Hepatocyte (in vitro differentiated cells): ENCODE measurements around the gene SLC4A8. TPM values are rescaled to one million over a fixed set of nuclear protein-coding genes. Genes with fewer than 3 reads are reported as not detected.

Experiments
- DNase-seq: peaks from one replicate; pipeline ENCODE4 v3.0.0-alpha.2; 2016; ENCODE audit warnings: low spot score
- H2AFZ ChIP-seq: fragments of 200-600 bp; sonication (generic); 2 replicates; pipeline ENCODE4 v1.6.0; 2016; ENCODE audit warnings: antibody characterized with exemption, mild to moderate bottlenecking
- H3K27ac ChIP-seq: fragments of 200-600 bp; sonication (generic); 2 replicates; pipeline ENCODE4 v1.5.1; 2016; ENCODE audit warnings: mild to moderate bottlenecking
- H3K27me3 ChIP-seq: fragments of 200-600 bp; sonication (generic); 2 replicates; pipeline ENCODE4 v1.6.1; 2016
- H3K36me3 ChIP-seq: fragments of 200-600 bp; sonication (generic); replicated peaks from 2 replicates; pipeline ENCODE4 v1.5.1; 2016; ENCODE audit warnings: low read depth; ENCODE audit not compliant: insufficient read depth
- H3K4me1 ChIP-seq: fragments of 200-600 bp; sonication (generic); 2 replicates; pipeline ENCODE4 v1.5.1; 2016; ENCODE audit warnings: mild to moderate bottlenecking, moderate library complexity; ENCODE audit not compliant: insufficient read depth
- H3K4me2 ChIP-seq: fragments of 200-600 bp; sonication (generic); 2 replicates; pipeline ENCODE4 v1.6.0; 2016
- H3K4me3 ChIP-seq: fragments of 200-600 bp; sonication (generic); 2 replicates; pipeline ENCODE4 v1.5.1; 2016; ENCODE audit warnings: mild to moderate bottlenecking
- H3K79me2 ChIP-seq: fragments of 200-600 bp; sonication (generic); 2 replicates; pipeline ENCODE4 v1.6.0; 2017; ENCODE audit warnings: mild to moderate bottlenecking
- H3K9me2 ChIP-seq: fragments of 200-600 bp; sonication (generic); replicated peaks from 2 replicates; pipeline ENCODE4 v1.6.0; 2017; ENCODE audit warnings: mild to moderate bottlenecking; ENCODE audit not compliant: insufficient read depth
- H3K9me3 ChIP-seq: fragments of 200-600 bp; sonication (generic); 2 replicates; pipeline ENCODE4 v1.5.1; 2016; ENCODE audit warnings: low read depth, mild to moderate bottlenecking
- H4K20me1 ChIP-seq: fragments of 200-600 bp; sonication (generic); 2 replicates; pipeline ENCODE4 v1.6.0; 2016; ENCODE audit warnings: mild to moderate bottlenecking; ENCODE audit not compliant: insufficient read depth, poor library complexity, severe bottlenecking
- EZH2 ChIP-seq: fragments of 200-600 bp; sonication (generic); IDR thresholded peaks from 2 replicates; pipeline ENCODE4 v1.6.1; 2016; ENCODE audit warnings: antibody characterized with exemption, mild to moderate bottlenecking, borderline replicate concordance
- EZH2phosphoT487 ChIP-seq: fragments of 200-600 bp; sonication (generic); IDR thresholded peaks from one replicate; pipeline ENCODE4 v1.6.1; 2018; ENCODE audit warnings: antibody characterized with exemption, mild to moderate bottlenecking, low read depth, moderate library complexity; ENCODE audit not compliant: unreplicated experiment, severe bottlenecking
- WGBS: methylation state at CpG from one replicate; pipeline ENCODE4 v1.1.6; 2016; ENCODE audit warnings: low lambda C conversion rate; ENCODE audit errors: missing lambda C conversion rate; 5-methylcytosine and 5-hydroxymethylcytosine counted together
- polyA plus RNA-seq: library from polyadenylated mRNA; unstranded; fragments of >200 nt; fragmentation: Nextera tagmentation; extraction: Ambion mirVana; gene quantifications from 2 replicates; pipeline ENCODE4 v1.2.1, GENCODE V29; 2016
- total RNA-seq: library from RNA; depleted of rRNA; stranded (reverse); fragments of >200 nt; gene quantifications from 2 replicates; pipeline ENCODE4 v1.2.3, GENCODE V29; 2014
- TF ChIP-seq, protein P1 (sequence below): fragments of 200-600 bp; sonication (generic); IDR thresholded peaks from 2 replicates; pipeline ENCODE4 v1.5.1; 2016; ENCODE audit warnings: antibody characterized with exemption, mild to moderate bottlenecking; ENCODE audit not compliant: poor library complexity

Gene SLC4A8
- total and polyA plus RNA-seq, 2 experiments from 2014 or later: 14.9 to 18.0 TPM

DNA sequence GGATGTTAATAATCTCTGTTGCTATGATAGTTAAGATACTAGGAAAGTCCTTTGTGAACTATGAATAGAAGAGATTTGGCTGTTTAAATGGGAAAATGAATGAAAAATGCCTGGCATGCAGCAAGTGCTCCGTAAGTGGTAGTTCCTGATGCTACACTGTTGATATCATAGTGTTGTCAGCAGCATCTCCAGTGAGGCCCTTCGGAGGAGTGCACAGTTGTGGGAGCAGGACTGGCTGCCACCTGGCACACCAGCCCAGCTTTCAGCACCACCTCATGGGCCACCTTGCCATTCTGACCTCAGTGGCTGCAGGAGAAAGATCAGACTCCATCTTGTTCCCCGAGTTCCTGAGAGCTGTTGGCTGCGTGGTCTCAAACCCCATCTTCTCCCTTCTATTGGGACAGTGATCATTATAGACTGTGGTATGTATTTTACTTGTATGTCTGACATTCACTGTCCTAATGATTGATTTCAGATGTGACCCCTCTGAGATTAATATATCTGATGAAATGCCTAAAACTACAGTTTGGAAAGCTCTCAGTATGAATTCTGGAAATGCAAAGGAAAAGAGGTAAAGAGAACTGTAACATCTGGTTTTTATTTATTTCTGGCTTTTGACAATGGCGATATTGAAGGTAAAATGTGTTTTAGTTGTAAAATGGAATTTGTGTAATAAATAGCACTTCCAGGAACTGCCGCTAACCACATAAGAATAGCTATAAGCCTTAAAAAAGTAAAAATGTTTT, 80.9 kb downstream of the SLC4A8 start:
- H3K9me3 ChIP-seq: no peaks in the 10 kb centered on the region
- no peaks in the 10 kb centered on the region for H3K79me2 ChIP-seq
- DNase-seq: no peak
- TF ChIP-seq EZH2phosphoT487: no peak
- TF ChIP-seq, protein P1, sequence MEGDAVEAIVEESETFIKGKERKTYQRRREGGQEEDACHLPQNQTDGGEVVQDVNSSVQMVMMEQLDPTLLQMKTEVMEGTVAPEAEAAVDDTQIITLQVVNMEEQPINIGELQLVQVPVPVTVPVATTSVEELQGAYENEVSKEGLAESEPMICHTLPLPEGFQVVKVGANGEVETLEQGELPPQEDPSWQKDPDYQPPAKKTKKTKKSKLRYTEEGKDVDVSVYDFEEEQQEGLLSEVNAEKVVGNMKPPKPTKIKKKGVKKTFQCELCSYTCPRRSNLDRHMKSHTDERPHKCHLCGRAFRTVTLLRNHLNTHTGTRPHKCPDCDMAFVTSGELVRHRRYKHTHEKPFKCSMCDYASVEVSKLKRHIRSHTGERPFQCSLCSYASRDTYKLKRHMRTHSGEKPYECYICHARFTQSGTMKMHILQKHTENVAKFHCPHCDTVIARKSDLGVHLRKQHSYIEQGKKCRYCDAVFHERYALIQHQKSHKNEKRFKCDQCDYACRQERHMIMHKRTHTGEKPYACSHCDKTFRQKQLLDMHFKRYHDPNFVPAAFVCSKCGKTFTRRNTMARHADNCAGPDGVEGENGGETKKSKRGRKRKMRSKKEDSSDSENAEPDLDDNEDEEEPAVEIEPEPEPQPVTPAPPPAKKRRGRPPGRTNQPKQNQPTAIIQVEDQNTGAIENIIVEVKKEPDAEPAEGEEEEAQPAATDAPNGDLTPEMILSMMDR: no peak
- no peak for TF ChIP-seq EZH2
- no peak overlapping the region for H3K27ac ChIP-seq
- H4K20me1 ChIP-seq: no peaks in the 10 kb centered on the region
- no peaks in the 10 kb centered on the region for H3K4me1 ChIP-seq
- WGBS: 76% methylated on average over 6 of the region's 6 CpGs
- no peak overlapping the region for H2AFZ ChIP-seq
- H3K4me3 ChIP-seq: no peak overlapping the region
- no peaks in the 10 kb centered on the region for H3K36me3 ChIP-seq
- H3K27me3 ChIP-seq: no peaks in the 10 kb centered on the region
- H3K9me2 ChIP-seq: no peaks in the 10 kb centered on the region
- no peak overlapping the region for H3K4me2 ChIP-seq

DNA sequence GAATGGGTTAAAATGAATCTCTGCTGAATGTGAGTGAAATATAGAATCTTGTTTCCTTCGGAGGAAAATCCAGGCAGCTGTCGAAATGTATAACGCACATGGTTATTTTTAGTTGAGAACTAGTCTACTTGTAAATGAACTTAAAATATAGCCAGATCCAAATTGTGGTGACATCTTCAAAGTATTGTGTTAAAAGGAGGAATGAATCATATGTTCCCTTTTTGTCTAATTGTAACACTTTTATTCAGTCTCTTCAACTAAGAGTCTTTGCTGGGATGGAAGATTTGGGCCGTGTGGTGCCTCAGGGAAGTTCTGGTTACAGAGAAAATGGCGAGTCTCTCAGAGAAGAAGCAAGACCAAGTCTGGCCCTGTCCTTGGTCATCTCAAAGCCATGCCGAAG, 82.5 kb downstream of the SLC4A8 start:
- H3K4me3 ChIP-seq: no peak overlapping the region
- H3K9me3 ChIP-seq: no peaks in the 10 kb centered on the region
- no peaks in the 10 kb centered on the region for H3K27me3 ChIP-seq
- no peak overlapping the region for H3K27ac ChIP-seq
- H3K79me2 ChIP-seq: no peaks in the 10 kb centered on the region
- no peak overlapping the region for H3K4me2 ChIP-seq
- H3K9me2 ChIP-seq: no peaks in the 10 kb centered on the region
- TF ChIP-seq EZH2phosphoT487 (no peak), EZH2 (no peak)
- TF ChIP-seq, protein P1: no peak
- WGBS: 94% methylated on average over 6 of the region's 6 CpGs
- no peak for DNase-seq
- no peaks in the 10 kb centered on the region for H4K20me1 ChIP-seq
- H3K4me1 ChIP-seq: no peaks in the 10 kb centered on the region
- H3K36me3 ChIP-seq: no peaks in the 10 kb centered on the region
- no peak overlapping the region for H2AFZ ChIP-seq

DNA sequence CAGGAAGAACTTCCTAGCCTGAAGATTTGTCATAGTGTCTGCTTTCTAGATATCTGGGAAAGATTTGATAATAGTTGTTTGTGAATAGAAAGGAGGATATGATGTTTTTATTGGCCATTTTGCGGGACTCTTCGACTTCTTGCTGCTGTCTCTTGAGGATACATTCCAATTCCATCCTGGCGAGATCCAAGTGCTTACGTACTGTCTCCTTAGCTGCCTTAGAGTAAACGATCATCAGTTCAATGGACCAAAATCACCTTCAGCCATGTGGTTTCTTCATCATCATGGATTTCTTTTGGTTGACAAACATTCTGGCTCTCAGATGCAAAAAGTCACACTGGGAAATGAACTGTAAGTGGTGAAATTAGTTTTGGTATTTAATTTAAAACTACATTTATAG, 83.7 kb downstream of the SLC4A8 start:
- DNase-seq: no peak
- H3K79me2 ChIP-seq: no peaks in the 10 kb centered on the region
- no peaks in the 10 kb centered on the region for H3K27me3 ChIP-seq
- no peak overlapping the region for H3K4me3 ChIP-seq
- no peaks in the 10 kb centered on the region for H3K4me1 ChIP-seq
- 87% methylated on average over 5 of the region's 5 CpGs for WGBS
- H3K9me3 ChIP-seq: no peaks in the 10 kb centered on the region
- TF ChIP-seq, protein P1: no peak
- TF ChIP-seq EZH2 (no peak), EZH2phosphoT487 (no peak)
- H3K4me2 ChIP-seq: no peak overlapping the region
- no peaks in the 10 kb centered on the region for H4K20me1 ChIP-seq
- no peak overlapping the region for H2AFZ ChIP-seq
- H3K9me2 ChIP-seq: no peaks in the 10 kb centered on the region
- H3K36me3 ChIP-seq: no peaks in the 10 kb centered on the region
- H3K27ac ChIP-seq: no peak overlapping the region
